ENCODE measurements around the gene ZSWIM6.

DNA sequence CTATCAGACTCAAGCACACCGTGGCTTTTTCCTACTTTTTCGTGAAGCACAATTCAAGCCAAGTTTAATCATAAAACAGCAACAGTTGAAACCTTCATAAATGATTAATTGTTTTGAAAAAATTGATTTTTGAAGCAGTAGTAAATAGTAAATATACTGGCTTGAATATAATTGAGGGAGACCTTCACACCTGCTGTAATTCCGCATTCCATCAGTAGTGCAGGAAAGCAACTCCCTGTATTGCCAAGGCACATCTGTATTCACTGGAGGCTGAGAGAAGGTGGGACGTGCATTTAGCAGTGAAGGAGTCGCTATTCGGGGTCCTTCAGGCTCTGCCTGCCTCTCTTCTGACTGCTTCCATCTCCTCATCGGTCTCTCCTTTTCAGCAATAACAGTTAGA, 203.8 kb downstream of the ZSWIM6 start:
- TF ChIP-seq CTCF (IDR thresholded peaks at IDR 0.05; ENCODE audit: insufficient read depth, low read depth, low read length): no peak
- TF ChIP-seq EZH2 (IDR thresholded peaks at IDR 0.05; ENCODE audit: insufficient read depth, low read length): no peak
